Lower leg skin (tissue), 4 donors: ENCODE data around the gene MAN2A1. TPM values are rescaled to one million over a fixed set of nuclear protein-coding genes. Genes with fewer than 3 reads are reported as not detected.

Experiments
- DNase-seq, 2 donors: peaks; one replicate each; pipeline ENCODE4 v3.0.0-alpha.2; 2019; ENCODE audit warnings: low spot score in 2 of 2
- H3K4me3 ChIP-seq: fragments of 200-600 bp; sonication (generic); 2 replicates; pipeline ENCODE4 v1.5.1; 2017; ENCODE audit warnings: mild to moderate bottlenecking, low read depth; ENCODE audit not compliant: poor library complexity, severe bottlenecking
- CTCF ChIP-seq, 3 donors: fragments of 450-650 bp; IDR thresholded peaks; one replicate each; pipeline ENCODE4 v1.5.1; 2016; ENCODE audit warnings: antibody characterized with exemption in 3 of 3, mild to moderate bottlenecking in 3 of 3, moderate library complexity in 2 of 3
- POLR2A ChIP-seq, 2 donors: fragments of 450-650 bp; IDR thresholded peaks; one replicate each; pipeline ENCODE4 v1.6.1; 2016 to 2017; ENCODE audit warnings: antibody characterized with exemption in 2 of 2, mild to moderate bottlenecking in 1 of 2, moderate library complexity in 1 of 2
- whole genome bisulfite sequencing, 2 donors: methylation state at CpG; one replicate each; pipeline ENCODE4 v1.1.5; 2018; 5-methylcytosine and 5-hydroxymethylcytosine counted together
- intact Hi-C: fragments of 100-400 bp; cut with DNase I; formaldehyde crosslinking; loops from one replicate; pipeline ENCODE4 v1.15.0; 2023; ENCODE audit warnings: low total_unique reads
- total RNA-seq, 4 donors: library from RNA; depleted of rRNA; stranded (reverse); fragments of >200 nt; gene quantifications; one replicate each; pipeline ENCODE4 v1.1.0, GENCODE V29; 2016

Gene MAN2A1
- total RNA-seq, 4 donors from 2014 or later: 35.0 to 45.8 (median 40.2) TPM

GRCh38 chr5:109762821-109763220 is 73.1 kb downstream of the MAN2A1 start:
- no peak for TF ChIP-seq POLR2A (IDR thresholded peaks at IDR 0.05)
- no peak for TF ChIP-seq CTCF (IDR thresholded peaks at IDR 0.05)
- WGBS, 2 donors: 83 to 85% methylated on average over 1 of the region's 1 CpG
- intact Hi-C loops: no loop called here
- no peak overlapping the region for H3K4me3 ChIP-seq
- DNase-seq: no peak

- H3K4me3 ChIP-seq: no peak overlapping the region
- TF ChIP-seq POLR2A (IDR thresholded peaks at IDR 0.05) (no peak), CTCF (IDR thresholded peaks at IDR 0.05) (no peak)
- WGBS, 2 donors: 94 to 98% methylated on average over 4 of the region's 4 CpGs
- intact Hi-C loops: no loop called here
- DNase-seq: no peak
Measured at GRCh38 chr5:109767184-109767995, 77.7 kb downstream of the MAN2A1 start.

- no peak for TF ChIP-seq CTCF (IDR thresholded peaks at IDR 0.05)
- no peak for TF ChIP-seq POLR2A (IDR thresholded peaks at IDR 0.05)
- intact Hi-C loops: no loop called here
- DNase-seq: no peak
- no peak overlapping the region for H3K4me3 ChIP-seq
- WGBS, 2 donors: 93 to 98% methylated on average over 4 of the region's 4 CpGs
Measured at GRCh38 chr5:109767997-109768396, 78.3 kb downstream of the MAN2A1 start.

GRCh38 chr5:109769597-109770291 is 80.0 kb downstream of the MAN2A1 start:
- H3K4me3 ChIP-seq: no peak overlapping the region
- DNase-seq: no peak
- TF ChIP-seq CTCF (IDR thresholded peaks at IDR 0.05) (no peak), POLR2A (IDR thresholded peaks at IDR 0.05) (no peak)
- WGBS, 2 donors: 99% methylated on average over 7 of the region's 7 CpGs
- intact Hi-C loops: no loop called here

- DNase-seq: no peak
Measured at GRCh38 chr5:109775130-109775529, 85.4 kb downstream of the MAN2A1 start.

More at GRCh38 chr5:109775130-109775529, 85.4 kb downstream of the MAN2A1 start:
- intact Hi-C loops: no loop called here
- no peak for TF ChIP-seq POLR2A (IDR thresholded peaks at IDR 0.05)
- no peak for TF ChIP-seq CTCF (IDR thresholded peaks at IDR 0.05)
- WGBS, 2 donors: 91% methylated on average over 2 of the region's 2 CpGs
- H3K4me3 ChIP-seq: no peak overlapping the region
